Osteoblast (primary cell): Measurements from ENCODE around the gene SKAP1. TPM values are rescaled to one million over a fixed set of nuclear protein-coding genes. Genes with fewer than 3 reads are reported as not detected.

ENCODE experiments used
- DNase-seq: peaks from one replicate; pipeline ENCODE4 v3.0.0; 2011; ENCODE audit warnings: low spot score, mixed read lengths; ENCODE audit not compliant: insufficient read length; ENCODE audit errors: missing footprints
- H2AFZ ChIP-seq: 2 replicates; pipeline ENCODE4 v1.6.0; 2011; ENCODE audit warnings: mild to moderate bottlenecking, low read length
- H3K27ac ChIP-seq: 2 replicates; pipeline ENCODE4 v1.5.1; 2011; ENCODE audit warnings: mild to moderate bottlenecking, low read depth, low read length, moderate library complexity
- H3K27me3 ChIP-seq: 2 replicates; pipeline ENCODE4 v1.6.0; 2012; ENCODE audit warnings: mild to moderate bottlenecking, control low read depth, inconsistent platforms, low read length, moderate library complexity; ENCODE audit not compliant: insufficient read depth
- H3K36me3 ChIP-seq: 2 replicates; pipeline ENCODE4 v1.5.1; 2011; ENCODE audit warnings: mild to moderate bottlenecking, low read length, control low read depth, moderate library complexity; ENCODE audit not compliant: insufficient read depth
- H3K4me1 ChIP-seq: 2 replicates; pipeline ENCODE4 v1.5.1; 2011; ENCODE audit warnings: mild to moderate bottlenecking, low read length, control low read depth, moderate library complexity; ENCODE audit not compliant: insufficient read depth
- H3K4me2 ChIP-seq: 2 replicates; pipeline ENCODE4 v1.6.0; 2011; ENCODE audit warnings: mild to moderate bottlenecking, low read length; ENCODE audit not compliant: insufficient read depth
- H3K4me3 ChIP-seq: fragments of 200-600 bp; sonication (generic); 3 replicates; pipeline ENCODE4 v1.5.1; 2012; ENCODE audit warnings: mild to moderate bottlenecking, low read length, inconsistent platforms; ENCODE audit not compliant: insufficient read depth
- H3K79me2 ChIP-seq: 2 replicates; pipeline ENCODE4 v1.6.0; 2012; ENCODE audit warnings: mild to moderate bottlenecking, low read length, control low read depth, inconsistent platforms; ENCODE audit not compliant: insufficient read depth
- H3K9me3 ChIP-seq: 2 replicates; pipeline ENCODE4 v1.5.1; 2011; ENCODE audit warnings: low read depth, low read length, control low read depth
- H4K20me1 ChIP-seq: 2 replicates; pipeline ENCODE4 v1.6.0; 2012; ENCODE audit warnings: mild to moderate bottlenecking, low read length, control low read depth; ENCODE audit not compliant: insufficient read depth
- total RNA-seq: library from RNA; depleted of rRNA; stranded (reverse); fragments of >200 nt; gene quantifications from 2 replicates; pipeline ENCODE4 v1.2.3, GENCODE V29; 2012
- TF ChIP-seq, protein P1 (sequence below): IDR thresholded peaks from 2 replicates; pipeline ENCODE4 v1.5.1; 2011; ENCODE audit warnings: mild to moderate bottlenecking, low read depth, low read length, moderate library complexity; ENCODE audit errors: extremely low read depth

The SKAP1 gene
- total RNA-seq, 1 donor, result not detected

DNA sequence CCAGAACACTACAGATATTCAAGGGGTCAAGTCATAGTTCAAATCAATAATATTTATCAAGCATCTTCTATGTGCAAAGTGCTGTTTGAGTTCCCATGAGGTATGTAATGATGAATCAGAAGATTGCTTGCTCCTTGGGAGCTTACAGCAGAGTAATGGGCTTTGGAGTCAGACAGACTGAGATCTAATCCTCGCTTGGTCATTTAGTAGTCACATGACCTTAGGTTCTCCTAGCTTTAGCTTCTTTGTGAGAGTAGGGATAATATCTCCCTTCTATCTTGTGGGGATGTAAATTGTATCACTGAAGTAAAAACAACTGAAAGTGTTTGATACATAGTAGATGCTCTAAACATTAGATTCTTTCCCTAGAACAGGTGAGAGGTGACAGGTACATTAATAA, 292.4 kb downstream of the SKAP1 start:
- Histone ChIP-seq H3K4me2 (no peak overlapping the region), H3K79me2 (no peaks in the 10 kb centered on the region), H3K4me1 (no peaks in the 10 kb centered on the region), H3K27me3 (peaks cover 38% of the 10 kb centered on the region), H4K20me1 (no peaks in the 10 kb centered on the region), H3K27ac (no peak overlapping the region), H3K9me3 (no peaks in the 10 kb centered on the region), H3K4me3 (no peak overlapping the region), H2AFZ (no peak overlapping the region), H3K36me3 (no peaks in the 10 kb centered on the region)
- TF ChIP-seq, protein P1, sequence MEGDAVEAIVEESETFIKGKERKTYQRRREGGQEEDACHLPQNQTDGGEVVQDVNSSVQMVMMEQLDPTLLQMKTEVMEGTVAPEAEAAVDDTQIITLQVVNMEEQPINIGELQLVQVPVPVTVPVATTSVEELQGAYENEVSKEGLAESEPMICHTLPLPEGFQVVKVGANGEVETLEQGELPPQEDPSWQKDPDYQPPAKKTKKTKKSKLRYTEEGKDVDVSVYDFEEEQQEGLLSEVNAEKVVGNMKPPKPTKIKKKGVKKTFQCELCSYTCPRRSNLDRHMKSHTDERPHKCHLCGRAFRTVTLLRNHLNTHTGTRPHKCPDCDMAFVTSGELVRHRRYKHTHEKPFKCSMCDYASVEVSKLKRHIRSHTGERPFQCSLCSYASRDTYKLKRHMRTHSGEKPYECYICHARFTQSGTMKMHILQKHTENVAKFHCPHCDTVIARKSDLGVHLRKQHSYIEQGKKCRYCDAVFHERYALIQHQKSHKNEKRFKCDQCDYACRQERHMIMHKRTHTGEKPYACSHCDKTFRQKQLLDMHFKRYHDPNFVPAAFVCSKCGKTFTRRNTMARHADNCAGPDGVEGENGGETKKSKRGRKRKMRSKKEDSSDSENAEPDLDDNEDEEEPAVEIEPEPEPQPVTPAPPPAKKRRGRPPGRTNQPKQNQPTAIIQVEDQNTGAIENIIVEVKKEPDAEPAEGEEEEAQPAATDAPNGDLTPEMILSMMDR, result no peak
- DNase-seq, result no peak

DNA sequence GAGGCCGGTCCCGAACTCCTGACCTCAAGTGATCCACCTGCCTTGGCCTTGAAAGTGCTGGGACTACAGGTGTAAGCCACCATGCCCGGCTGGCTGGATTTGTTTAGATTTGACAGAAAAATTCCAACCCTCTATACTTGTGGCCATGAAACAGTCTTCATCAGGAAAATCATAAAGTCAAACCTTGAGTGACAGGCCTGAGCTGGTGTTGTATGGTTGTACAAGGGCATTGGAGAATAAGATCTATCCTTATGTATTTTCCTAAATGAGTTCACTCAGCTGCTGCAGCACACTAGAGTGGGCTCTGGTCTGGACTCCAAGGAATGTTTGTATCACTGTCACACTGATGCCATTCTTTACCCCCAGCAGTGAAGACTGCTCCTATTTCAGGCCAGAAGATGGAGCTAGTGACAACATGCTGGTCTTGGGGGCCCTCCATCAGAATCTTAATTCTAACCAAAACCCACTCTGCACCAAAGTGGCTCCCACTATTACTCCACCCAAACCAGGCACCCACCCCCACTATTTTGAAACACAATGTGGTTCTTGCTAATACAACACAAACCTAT, 295.0 kb downstream of the SKAP1 start:
- Histone ChIP-seq H3K79me2 (no peaks in the 10 kb centered on the region), H3K27me3 (peaks cover 16% of the 10 kb centered on the region), H3K4me1 (no peaks in the 10 kb centered on the region), H3K4me3 (no peak overlapping the region), H3K9me3 (no peaks in the 10 kb centered on the region), H2AFZ (no peak overlapping the region), H3K36me3 (no peaks in the 10 kb centered on the region), H3K27ac (no peak overlapping the region), H4K20me1 (no peaks in the 10 kb centered on the region), H3K4me2 (no peak overlapping the region)
- TF ChIP-seq, protein P1, result peak; percentile 37
- no peak for DNase-seq

DNA sequence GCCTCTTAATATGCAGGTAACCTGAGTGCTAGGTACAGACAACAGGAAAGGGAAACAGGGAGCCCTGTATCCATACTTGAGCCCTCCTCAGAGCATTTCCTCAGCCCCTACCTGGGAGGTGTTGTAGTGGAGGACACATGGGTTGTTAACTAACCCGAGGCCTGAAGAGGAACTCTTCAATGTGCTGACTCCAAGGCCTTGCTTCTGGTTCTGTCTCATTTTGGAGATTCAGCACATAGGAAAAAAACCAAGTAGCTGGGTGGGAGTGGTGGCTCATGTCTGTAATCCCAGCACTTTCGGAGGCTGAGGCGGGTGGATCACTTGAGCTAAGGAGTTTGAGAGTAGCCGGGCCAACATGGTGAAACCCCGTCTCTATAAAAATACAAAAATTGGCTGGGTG, 297.6 kb downstream of the SKAP1 start:
- no peak overlapping the region for H3K27ac ChIP-seq
- TF ChIP-seq, protein P1, result no peak
- no peak overlapping the region for H3K4me2 ChIP-seq
- no peaks in the 10 kb centered on the region for H3K9me3 ChIP-seq
- no peak for DNase-seq
- no peaks in the 10 kb centered on the region for H3K36me3 ChIP-seq
- no peak overlapping the region for H2AFZ ChIP-seq
- H3K27me3 ChIP-seq, result peaks cover 15% of the 10 kb centered on the region
- no peaks in the 10 kb centered on the region for H3K79me2 ChIP-seq
- H3K4me1 ChIP-seq, result peaks cover 2% of the 10 kb centered on the region
- no peak overlapping the region for H3K4me3 ChIP-seq
- no peaks in the 10 kb centered on the region for H4K20me1 ChIP-seq

DNA sequence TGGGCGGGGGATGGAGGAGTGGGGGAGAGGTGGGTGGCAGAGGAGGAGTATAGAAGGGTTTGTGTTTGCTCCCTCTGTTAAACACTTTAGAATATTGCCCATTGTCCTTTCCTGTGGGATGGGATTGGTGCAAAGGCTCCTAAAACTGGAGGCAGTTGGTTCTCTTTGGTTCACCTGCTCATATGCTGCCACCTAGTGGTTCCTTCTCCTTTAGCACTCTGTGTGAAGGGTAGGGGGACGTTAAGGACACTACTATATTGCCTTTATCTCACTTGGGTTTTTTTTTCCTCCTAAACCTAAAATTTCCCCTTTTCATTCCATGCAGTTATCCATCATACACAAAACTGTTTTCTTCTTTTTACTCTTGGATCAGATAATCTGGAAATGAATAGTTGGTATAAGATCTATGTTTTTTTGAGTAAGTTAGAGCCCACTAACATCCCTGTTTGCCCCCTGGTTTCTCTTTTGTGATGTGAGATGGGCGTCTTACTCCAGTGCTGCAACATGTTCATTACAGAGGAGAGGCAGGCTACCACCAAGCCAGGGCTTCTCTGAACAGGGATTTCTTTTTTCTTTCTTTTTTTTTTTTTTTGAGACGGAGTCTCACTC, 298.7 kb downstream of the SKAP1 start:
- TF ChIP-seq, protein P1, result peak; percentile 84
- Histone ChIP-seq H3K27me3 (peaks cover 13% of the 10 kb centered on the region), H3K79me2 (no peaks in the 10 kb centered on the region), H3K4me3 (no peak overlapping the region), H3K27ac (no peak overlapping the region), H3K36me3 (no peaks in the 10 kb centered on the region), H4K20me1 (no peaks in the 10 kb centered on the region), H3K4me2 (no peak overlapping the region), H3K9me3 (no peaks in the 10 kb centered on the region), H3K4me1 (peaks cover 6% of the 10 kb centered on the region), H2AFZ (no peak overlapping the region)
- DNase-seq, result peak; percentile 92
